GM21529 (cell line): ENCODE data around the gene SSBP3.

Experiments used
- ATAC-seq: cut with Tn5 transposase; IDR thresholded peaks from one replicate; pipeline ENCODE4 v1.9.1; 2021; ENCODE audit not compliant: unreplicated experiment

The SSBP3 gene

DNA sequence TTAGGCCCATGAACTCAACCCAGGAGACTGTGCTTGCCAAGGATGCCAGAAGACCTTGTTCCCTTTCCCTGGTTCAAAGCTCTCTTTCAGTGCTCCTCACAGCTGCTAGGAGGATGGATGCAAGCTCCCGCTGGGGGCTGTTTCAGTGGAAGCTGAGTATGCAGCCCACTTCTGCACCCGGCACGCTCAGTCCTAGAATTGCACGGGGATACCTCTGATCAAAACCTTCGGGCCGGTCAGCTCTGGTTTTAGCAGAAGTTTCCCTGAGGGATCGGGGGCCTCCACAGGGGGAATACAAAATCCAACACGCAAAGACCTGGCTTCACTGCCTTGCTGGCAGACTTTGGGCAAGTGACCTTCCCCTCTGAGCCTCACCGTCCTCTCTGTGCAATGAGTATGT lies 4.2 kb upstream of the SSBP3 start:
- ATAC-seq = no peak

DNA sequence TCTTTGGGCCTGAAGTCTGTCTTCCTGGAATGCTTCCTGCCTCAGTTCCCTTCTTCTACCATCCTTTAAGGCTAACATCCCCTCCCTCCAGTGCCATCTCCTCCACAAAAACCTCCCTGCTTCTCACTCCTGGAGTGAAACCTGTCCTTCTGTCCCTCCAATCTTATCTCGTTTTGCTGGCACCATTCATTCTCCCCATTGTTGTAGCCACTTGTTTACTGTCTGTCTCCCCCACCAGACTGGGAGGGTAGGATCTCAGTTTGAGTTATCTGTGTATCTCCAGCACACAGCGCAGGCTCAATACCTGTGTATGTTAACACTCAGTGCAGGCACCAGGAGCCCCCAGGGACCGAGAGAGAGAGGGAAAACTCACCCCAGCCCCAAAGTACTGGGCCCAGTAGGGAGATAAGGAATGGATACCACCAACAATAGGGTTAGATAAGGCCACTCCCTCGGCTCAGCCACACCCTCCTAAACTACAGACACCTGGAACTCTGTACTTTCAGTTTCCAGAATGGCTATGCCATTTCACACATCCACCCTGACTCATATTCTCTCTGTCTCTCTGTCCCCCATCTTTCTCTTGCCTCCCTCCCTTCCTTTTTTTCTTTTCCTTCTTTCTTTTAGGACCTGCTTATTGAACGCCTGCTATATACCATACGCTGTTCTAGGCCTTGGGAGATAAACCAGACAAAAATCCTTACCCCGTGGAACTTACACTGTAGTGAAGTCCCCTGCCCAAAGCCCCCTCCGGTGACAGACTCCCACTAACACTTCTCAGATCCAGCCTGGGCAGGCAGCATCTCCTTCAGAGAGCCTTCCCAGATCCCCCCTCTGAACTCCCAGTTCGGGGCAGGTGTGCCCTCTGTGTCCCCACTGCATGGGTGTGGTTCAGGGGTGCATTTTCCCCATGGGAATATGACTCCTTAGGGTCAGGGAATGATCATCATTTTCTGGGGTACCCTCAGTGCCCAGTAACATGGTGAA lies 3.3 kb upstream of the SSBP3 start:
- peak; percentile 38 for ATAC-seq

DNA sequence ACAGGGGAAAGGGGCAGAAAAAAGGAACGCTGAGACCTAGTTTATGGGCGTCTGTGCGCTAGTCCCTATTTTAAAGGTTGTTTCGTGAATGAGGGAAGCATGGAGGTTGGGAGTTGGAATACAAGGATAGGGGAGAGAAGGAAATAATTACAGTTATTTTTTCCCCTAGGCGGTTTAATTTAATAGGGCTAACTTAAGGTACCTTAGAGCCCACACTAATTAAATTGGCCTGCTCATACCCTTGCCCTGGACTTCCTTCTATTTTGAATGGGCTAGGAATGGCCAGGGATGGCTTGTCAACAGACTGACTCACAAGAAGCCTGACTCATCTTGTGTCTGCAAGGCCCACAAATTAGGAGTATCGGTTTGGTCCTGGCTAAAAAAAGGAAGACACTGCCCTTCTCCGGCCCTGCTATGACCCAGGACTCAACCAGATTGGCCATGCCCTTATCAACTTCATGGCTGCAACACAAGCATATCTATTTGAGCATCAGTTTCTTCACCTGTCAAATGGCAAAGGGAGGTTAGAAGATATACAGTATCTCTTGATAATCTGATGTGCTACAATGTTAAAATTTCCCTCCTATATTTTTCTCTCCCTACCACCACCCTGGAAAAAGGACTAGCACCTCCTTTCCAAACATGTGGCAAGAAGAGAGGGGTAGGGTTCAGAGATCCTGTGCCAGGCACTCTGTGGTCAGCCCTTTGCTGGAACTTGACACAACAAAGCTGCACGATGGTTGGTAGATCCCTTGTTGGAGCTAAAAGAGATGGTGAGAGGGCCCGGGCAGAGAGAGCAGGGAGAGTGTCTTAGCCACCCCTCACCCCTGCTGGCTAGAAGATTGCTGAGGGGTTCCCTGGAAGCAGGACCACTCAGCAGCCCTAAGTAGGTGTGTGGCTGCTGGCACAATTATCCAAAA lies 2.2 kb upstream of the SSBP3 start:
- no peak for ATAC-seq

DNA sequence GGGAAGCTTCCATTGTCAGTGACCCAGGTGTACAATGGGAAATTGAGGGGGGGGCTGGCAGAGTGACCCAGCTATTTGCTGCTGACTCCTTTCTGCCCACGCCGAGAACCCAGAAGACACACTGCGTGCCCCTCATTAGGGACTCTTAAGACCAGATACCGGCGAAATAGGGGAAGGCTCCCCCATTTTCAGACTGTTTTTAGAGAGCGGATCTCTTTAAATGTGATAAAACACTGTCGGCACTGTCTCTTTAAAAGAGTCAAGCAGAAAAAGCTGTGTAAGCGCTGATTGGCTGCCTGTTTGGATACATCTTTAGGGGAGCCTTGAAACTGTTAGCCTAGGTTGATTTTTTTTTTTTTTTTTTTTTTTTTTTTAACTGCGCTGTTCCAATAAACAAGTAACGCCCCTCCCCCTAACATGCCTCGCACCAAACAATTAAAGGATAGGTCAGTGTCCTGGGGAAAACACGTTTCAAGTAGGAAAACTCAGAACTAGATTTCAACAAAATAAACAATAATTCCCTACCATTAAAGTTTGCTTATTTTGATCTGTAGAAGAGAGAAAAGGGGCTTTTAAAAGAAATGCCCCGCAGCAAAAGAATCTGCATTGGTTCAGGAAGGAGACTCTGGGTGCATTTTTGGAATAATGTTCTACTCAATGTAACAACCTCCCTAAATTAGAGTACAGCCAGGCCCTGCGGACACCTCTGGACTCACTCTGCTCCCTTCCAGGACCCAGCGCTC lies 1.4 kb upstream of the SSBP3 start:
- peak; percentile 32 for ATAC-seq

DNA sequence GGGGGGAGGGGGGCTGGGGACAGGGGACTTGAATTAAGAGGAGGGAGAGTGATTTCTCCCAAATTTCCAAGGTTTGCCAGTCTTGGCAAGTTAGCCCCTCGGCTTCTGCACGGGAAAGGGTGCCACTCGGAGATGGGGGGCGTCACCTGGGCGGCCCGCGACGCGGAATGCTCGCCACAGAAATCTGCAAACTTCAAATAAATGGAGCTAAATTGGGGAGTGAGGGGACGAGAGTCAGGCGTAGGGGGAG lies 885 bp upstream of the SSBP3 start:
- no peak for ATAC-seq

DNA sequence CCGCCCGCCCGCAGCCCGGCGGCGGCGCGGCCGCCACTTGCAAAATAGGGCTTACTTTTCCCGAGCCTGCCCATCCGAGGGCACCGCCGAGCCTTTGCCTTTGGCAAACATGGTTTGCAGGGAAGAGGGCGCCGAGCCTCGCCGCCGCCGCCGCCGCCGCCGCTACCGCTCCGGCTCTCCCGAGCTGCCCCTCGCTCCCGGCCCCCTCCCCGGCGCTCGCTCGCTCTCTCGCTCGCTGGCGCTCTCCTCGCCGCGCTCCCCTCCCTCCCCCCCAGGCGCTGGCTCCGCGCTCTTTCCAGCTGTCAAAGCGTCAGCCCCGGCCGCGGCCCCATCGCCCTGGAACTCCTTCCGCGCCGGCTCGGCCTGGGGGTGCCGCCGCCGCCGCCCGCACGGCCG lies 298 bp downstream of the SSBP3 start:
- no peak for ATAC-seq

DNA sequence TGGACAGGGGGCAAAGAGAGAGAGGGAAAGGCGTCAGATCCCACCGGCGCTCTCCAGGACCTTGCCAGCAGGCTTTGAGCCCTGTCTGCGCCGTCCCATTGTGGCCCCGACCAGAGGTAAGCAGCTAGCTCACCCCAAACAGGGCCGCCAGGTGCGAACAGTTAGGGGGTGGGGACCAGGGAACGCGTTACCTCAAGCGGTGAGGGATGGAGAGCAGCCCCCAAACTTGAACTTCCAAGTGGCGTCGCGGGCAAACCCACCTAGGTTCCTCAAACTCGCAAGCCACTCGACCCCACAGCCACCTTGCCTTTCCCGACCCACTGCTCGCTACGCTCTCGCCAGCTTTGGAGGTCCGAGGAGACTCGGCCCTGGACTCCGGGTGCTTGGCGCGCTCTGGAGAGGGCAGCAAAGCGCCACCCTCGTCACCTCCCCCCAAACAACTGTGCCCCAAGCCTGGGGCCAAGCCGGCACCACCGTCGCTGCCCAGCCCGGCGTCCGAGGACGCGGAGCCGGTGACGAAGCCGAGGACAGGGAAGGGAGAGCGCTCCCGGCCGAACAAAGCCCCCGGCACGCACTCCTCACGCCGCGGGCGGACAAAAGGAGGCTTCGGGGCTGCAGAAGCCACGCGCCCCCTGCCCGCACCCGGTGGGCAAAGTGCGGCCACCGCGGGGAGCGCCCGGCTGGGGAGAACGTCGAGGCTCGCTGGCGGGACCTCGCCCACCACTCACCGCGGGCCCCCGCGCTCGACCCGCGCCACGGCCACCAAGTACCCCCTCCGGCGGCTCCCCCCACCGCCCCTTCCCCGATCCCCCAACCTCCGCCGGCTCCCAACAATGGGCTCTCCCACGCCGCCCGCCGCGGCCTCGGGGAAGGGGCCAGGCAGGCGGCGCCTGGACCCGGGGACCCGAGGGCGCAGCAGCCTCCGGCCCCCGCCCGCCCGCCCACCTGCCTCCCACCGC lies 976 bp downstream of the SSBP3 start:
- ATAC-seq = no peak

DNA sequence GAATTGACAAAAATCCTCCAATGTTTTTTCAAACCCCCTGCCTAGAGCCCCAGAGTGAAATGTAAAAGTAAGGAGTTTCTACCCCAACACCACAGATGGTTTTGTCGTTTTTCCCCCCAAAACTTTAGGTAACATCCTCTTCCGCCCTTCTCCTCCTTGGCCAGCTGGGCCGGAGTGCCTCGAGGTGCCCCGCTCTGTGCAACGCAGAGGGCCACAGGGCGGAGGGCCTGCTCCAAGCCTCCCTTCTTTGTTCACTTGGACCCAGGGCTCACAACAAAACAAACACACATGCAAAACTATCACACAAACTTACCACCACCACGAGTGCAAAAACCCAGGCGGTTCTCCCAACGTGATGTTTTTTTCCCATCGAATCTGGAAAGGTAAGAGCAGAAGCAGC lies 1.9 kb downstream of the SSBP3 start:
- no peak for ATAC-seq

DNA sequence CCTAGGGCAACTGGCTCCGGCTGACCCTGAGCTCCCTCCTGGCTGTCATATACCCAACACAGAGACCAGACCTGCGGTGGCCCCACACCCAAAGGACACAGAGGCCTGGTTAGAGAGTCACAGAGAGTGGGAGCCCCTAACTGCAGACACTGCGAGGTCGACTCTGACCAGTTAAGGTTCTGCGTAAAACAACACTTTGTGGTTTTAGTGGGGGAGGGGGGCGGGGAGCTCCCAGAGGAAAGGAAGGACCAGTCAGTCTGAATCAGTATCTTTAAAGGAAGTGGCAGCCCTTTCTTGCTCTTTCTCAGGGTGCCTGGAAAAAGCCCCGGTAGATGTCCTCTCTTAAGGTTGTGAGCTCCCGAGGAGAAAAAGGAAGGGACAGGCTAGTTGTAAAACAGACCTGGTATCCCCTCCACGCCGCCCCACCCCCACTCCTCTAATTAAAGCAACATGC lies 2.4 kb downstream of the SSBP3 start:
- no peak for ATAC-seq

DNA sequence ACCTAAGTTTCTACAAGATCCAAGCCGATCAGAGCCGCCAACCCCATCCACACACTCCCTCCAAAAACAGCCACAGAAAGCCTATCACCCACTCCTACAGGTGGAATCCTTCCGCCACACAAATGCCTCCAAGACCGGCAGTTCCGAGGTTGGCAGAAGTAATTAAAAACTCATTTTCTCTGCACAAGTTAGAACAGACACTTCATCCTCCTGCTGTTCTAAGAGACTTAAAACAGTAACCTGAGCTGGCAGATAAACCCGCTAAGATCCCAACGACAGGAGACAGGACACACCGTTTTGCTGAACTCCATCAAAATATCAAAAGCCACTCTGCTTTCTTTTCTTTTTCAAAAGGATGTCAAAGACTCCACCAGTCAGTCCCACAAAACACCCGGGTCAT lies 2.8 kb downstream of the SSBP3 start:
- ATAC-seq = no peak

DNA sequence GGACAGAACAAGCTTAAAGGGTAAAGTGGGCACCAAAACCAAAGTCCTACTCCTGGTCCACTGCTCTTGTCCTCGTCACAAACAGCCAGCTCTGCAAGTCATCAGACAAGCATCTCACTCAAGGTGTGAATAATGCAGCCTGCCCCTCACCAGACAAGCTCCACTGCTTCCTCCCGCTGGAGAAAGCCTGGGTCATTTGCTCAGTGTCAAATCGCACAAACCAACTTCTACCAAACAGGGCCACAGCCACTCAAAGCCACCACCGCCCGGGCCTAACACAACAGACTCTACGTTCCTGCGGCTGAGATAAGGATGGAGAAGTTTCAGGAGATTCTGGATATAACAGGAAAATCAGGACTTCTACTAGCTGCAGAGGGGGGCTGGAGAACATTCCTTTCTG lies 3.3 kb downstream of the SSBP3 start:
- no peak for ATAC-seq

DNA sequence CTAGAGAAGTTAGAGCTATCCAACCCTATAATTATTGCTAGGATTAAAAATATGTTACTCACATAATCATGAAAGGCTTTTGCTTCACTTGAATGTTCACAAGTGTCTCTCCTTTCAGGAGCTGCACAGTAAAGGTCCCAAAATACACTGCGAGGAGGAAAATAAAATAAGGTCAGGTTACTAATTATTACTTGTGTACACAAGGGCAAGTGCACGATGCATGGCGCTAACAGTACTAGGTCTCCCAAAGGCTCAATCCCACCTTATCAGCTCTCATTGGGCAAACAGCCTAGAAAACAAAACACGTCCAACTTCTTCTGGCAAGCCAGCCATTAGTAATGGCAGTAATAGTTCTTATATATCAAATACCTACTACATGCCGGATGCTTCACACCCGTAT lies 4.4 kb downstream of the SSBP3 start:
- ATAC-seq = no peak

DNA sequence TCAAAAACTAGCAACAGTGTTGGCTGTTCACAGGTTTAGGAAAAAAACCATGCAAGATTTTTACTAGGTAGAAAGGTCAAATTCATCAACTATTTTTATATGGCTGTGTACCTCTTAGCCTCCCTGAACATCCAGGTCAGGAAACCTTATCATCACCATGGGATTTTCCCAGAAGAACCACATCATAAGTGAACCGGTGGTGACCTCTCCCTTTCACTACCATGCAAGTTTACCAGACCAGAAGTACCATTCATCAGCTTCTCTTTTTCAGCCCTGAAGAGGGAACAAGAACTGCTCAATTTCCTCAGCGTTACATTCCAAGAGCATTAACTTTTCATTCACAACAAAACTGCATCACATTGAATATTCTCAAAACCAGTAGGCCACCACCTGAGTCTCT lies 5.9 kb downstream of the SSBP3 start:
- no peak for ATAC-seq

DNA sequence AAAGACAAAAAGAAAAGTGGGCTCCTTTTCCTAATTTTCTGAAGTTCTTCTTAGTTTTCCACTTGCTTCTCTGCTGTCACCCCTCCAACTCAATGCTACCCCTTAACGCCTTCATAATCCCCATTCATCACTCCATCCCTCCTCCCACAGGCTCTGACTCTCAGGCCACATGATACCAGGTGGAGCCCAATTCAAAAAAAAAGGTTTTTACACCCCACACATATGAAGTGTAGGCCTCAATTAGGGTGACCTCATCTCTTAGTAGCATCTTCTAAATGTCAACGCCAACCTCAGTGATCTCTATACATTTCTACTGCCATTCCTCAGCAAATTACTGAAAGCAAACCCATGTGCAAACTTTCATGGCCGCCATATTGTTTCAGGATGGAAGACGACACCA lies 6.4 kb downstream of the SSBP3 start:
- no peak for ATAC-seq

DNA sequence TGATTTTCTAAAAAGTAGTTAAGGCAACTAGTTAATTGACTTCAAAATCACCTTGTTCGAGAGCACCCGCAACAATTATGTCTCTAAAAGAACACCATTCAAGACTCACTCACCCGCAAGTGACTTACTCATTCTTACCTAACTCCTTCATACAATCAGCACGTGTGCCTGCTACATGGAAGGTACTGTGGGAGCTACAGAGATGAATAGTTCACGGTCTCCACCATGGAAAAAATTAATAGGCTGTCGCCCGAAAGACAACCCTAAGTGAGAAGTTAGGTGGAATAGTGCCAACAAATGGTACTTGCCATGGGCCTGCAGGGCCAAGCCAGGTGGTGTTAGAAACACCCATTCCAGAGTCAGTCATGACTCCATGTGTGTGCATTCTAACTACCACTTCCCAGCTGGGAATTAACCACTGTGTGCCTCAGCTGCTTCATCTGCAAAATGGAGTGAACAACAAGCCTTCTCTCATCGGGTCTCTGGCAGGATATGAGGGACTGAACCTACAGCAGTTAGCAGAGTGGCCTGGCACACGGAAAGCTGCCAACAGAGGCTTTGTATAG lies 7.1 kb downstream of the SSBP3 start:
- no peak for ATAC-seq

DNA sequence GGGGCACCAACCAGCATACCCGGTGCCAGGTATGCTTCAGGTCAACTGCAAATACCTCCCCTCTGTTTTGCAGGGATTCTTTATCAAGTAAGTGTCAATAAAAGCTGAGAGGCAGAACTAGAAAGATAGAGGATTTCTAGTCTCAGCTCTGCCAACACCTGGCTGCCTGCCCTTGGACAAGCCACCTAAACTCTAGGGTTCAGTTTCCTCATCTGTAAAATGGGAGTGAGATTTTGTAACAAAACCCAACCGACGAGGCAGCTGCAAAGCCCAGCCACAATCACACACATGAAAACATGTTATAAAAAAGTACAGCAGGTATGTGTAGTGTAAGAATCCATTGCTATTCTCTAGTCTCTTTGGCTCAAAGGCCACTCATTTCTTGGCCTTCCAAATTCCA lies 8.2 kb downstream of the SSBP3 start:
- ATAC-seq = no peak

DNA sequence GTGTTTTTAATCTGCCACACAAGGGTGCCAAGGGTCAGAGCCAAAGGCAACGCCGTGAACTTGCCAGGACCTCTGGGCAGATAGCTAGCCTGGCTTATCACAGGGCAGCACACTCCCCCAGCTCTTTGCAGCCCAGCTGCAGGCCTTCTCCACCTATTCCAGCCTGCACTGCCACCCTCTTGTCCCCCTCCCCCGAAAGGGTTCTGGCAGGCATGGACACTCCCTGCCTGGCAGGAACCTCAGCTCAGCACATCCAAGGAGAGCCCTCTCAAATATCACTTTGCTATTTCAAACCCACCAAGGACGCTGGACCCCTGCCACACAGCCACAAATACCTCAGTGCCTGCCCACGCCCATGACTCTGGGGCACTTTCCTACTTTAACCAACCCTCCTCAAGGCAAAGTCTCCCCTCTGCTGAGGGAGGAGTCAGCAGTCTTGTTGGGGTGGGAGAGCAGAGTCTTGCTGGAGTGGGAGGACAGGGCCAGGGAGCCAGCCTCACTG lies 9.1 kb downstream of the SSBP3 start:
- ATAC-seq = no peak

DNA sequence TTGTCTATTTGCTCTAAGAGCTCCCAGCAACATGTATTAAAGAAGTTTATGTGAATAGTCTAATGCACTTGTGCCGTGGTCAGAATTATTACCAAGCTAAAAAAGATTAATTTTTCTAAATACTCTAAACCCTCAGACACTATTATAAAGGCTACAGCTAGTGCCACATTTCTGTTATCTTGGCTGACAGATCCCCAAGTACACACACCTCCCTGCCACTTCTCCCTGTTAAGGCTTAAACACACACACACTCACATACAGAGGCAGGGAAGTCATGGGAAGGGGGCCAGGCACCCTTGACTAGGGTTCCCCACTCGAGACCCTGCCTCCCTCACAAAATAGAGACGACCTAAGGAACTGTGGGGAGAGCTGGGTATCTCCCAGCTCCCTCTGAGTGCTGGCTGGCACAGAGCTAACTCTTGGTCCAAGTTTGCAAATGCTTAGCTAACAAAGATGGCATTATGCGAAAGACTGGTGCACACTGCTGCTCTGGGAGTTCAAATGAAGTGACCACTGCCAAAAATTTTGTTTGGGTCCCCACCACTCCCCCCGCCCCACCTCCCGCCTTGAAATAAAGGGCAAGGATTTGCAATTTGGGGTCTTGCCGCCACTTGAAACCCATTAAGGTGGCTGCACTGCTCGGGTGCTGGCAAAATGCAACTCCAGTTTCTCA lies 9.8 kb downstream of the SSBP3 start:
- no peak for ATAC-seq

DNA sequence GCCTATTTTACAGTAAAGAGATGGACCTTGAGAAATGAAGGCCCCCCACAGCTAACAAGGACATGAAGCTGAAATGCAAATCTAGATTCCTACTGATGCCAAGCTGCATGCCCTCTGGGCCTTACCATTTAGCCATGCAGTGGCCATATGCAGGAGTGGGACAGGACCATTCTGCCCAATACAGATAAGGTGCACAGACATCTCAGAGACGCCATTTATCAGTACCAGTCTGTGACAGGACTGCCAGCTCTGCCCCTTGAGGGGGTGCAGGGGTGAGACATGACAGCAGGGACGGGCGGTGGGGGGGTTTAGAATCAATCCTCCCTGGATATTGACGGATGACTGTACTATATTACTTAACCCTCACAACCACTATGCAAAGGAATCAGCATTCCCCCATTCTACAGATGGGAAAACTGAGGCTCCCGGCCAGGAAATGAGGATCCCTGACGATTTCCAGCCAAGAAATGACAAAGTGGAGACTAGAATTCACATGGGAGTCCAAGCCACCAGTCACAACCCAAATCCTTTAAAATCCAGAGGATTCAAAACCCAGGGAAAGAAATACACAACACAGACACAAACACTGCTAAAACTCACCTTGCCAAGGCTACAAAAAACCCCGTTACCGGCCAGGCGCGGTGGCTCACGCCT lies 10.8 kb downstream of the SSBP3 start:
- no peak for ATAC-seq
